Endothelial cell (in vitro differentiated cells): ENCODE measurements around the gene PPP1R9B. TPM values are rescaled to one million over a fixed set of nuclear protein-coding genes. Genes with fewer than 3 reads are reported as not detected.

Experiments
- DNase-seq: peaks from one replicate; pipeline ENCODE4 v3.0.0; 2021; ENCODE audit warnings: low spot score
- H3K27ac Mint-ChIP-seq: one replicate; pipeline ENCODE4 v1.8.0; 2021; ENCODE audit warnings: mixed read lengths, inconsistent platforms; ENCODE audit not compliant: unreplicated experiment
- H3K27me3 Mint-ChIP-seq: one replicate; pipeline ENCODE4 v1.8.0; 2021; ENCODE audit warnings: mild to moderate bottlenecking, moderate library complexity, mixed read lengths, inconsistent platforms; ENCODE audit not compliant: unreplicated experiment
- H3K36me3 Mint-ChIP-seq: one replicate; pipeline ENCODE4 v1.8.0; 2021; ENCODE audit warnings: mild to moderate bottlenecking, low read depth, mixed read lengths, inconsistent platforms; ENCODE audit not compliant: unreplicated experiment
- H3K4me1 Mint-ChIP-seq: one replicate; pipeline ENCODE4 v1.8.0; 2021; ENCODE audit warnings: mild to moderate bottlenecking, mixed read lengths, inconsistent platforms; ENCODE audit not compliant: unreplicated experiment
- H3K4me3 Mint-ChIP-seq: one replicate; pipeline ENCODE4 v1.8.0; 2021; ENCODE audit warnings: mild to moderate bottlenecking, mixed read lengths, inconsistent platforms; ENCODE audit not compliant: unreplicated experiment
- H3K9me3 Mint-ChIP-seq: one replicate; pipeline ENCODE4 v1.8.0; 2021; ENCODE audit warnings: mixed read lengths, inconsistent platforms; ENCODE audit not compliant: unreplicated experiment
- total RNA-seq: library from RNA; stranded (reverse); fragmentation: NEBNext Ultra II Directional; extraction: Animal tissue kit (Norgen Biotek cat#: 25700); gene quantifications from one replicate; pipeline ENCODE4 v1.2.1, GENCODE V29; 2021; ENCODE audit not compliant: unreplicated experiment
- TF ChIP-seq, protein P1 (sequence below): fragments of 200-600 bp; sonication (generic); IDR thresholded peaks from one replicate; pipeline ENCODE4 v1.5.0; 2021; ENCODE audit warnings: antibody characterized with exemption; ENCODE audit not compliant: unreplicated experiment

The PPP1R9B gene
- total RNA-seq, 1 donor from 2014 or later = 101 TPM

GRCh38 chr17:50137042-50137441 is 13.4 kb downstream of the PPP1R9B start:
- no peaks in the 10 kb centered on the region for H3K9me3 Mint-ChIP-seq
- peaks cover 59% of the 10 kb centered on the region for H3K36me3 Mint-ChIP-seq
- H3K27ac Mint-ChIP-seq = peak overlapping the region; percentile 25
- no peak for DNase-seq
- H3K4me1 Mint-ChIP-seq = peaks cover 33% of the 10 kb centered on the region
- TF ChIP-seq, protein P1, sequence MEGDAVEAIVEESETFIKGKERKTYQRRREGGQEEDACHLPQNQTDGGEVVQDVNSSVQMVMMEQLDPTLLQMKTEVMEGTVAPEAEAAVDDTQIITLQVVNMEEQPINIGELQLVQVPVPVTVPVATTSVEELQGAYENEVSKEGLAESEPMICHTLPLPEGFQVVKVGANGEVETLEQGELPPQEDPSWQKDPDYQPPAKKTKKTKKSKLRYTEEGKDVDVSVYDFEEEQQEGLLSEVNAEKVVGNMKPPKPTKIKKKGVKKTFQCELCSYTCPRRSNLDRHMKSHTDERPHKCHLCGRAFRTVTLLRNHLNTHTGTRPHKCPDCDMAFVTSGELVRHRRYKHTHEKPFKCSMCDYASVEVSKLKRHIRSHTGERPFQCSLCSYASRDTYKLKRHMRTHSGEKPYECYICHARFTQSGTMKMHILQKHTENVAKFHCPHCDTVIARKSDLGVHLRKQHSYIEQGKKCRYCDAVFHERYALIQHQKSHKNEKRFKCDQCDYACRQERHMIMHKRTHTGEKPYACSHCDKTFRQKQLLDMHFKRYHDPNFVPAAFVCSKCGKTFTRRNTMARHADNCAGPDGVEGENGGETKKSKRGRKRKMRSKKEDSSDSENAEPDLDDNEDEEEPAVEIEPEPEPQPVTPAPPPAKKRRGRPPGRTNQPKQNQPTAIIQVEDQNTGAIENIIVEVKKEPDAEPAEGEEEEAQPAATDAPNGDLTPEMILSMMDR = no peak
- peaks cover 27% of the 10 kb centered on the region for H3K27me3 Mint-ChIP-seq
- peak overlapping the region; percentile 82 for H3K4me3 Mint-ChIP-seq

GRCh38 chr17:50136096-50136687 is 14.3 kb downstream of the PPP1R9B start:
- no peak for DNase-seq
- TF ChIP-seq, protein P1 = no peak
- peaks cover 33% of the 10 kb centered on the region for H3K4me1 Mint-ChIP-seq
- H3K27me3 Mint-ChIP-seq = peaks cover 26% of the 10 kb centered on the region
- peaks cover 51% of the 10 kb centered on the region for H3K36me3 Mint-ChIP-seq
- no peak overlapping the region for H3K27ac Mint-ChIP-seq
- no peaks in the 10 kb centered on the region for H3K9me3 Mint-ChIP-seq
- H3K4me3 Mint-ChIP-seq = peak overlapping the region; percentile 82

- no peak overlapping the region for H3K4me3 Mint-ChIP-seq
- H3K27me3 Mint-ChIP-seq = peaks cover 26% of the 10 kb centered on the region
- DNase-seq = no peak
- peaks cover 33% of the 10 kb centered on the region for H3K4me1 Mint-ChIP-seq
- no peaks in the 10 kb centered on the region for H3K9me3 Mint-ChIP-seq
- H3K27ac Mint-ChIP-seq = no peak overlapping the region
- TF ChIP-seq, protein P1 = no peak
- peaks cover 46% of the 10 kb centered on the region for H3K36me3 Mint-ChIP-seq
These were observed 15.0 kb downstream of the PPP1R9B start for GRCh38 chr17:50135316-50136095.

DNA sequence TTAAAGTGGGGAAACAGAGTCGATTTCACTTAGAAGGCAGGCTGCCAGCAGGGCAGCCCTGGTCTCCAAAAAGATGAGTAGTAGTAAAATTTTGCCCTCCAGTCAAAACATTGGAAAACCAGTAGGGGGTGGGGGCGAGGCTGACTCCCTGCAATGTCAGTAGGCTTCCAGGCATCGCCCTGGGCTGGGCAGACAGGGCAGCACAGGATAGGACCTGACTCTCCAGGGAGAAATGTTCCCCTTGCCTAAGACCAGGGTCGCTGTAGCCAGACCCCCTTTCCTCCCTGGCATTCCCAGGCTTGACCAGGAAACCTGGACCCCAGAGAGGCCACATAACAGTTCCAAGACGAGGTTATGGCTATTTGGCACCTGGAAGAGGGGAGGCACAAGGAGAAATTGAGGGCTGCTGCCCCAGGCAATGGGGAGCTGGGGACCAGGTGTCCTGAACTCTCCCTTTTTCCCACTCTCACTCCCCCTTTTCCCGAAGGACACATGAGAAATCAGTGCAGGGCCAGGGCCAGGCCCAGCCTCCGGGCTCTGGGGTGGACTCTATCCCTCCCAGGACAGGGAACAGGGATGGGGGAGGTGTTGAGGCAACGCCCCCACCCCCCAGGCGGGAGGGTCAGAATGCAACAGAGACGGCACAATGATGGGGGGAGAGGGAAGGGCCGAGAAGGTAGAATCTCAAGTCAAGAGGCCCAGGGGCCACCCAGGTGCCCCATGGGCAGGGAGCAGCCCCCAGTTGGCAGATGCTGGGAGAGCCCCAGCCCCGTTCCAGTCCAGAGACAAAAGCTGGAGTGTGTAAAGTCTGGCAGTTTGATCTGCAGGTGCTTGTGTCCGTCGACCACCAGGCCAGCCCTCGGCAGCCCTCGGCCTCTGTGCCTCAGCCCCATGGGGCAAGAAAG is 16.0 kb downstream of the PPP1R9B start:
- peaks cover 24% of the 10 kb centered on the region for H3K4me1 Mint-ChIP-seq
- TF ChIP-seq, protein P1 = no peak
- H3K9me3 Mint-ChIP-seq = no peaks in the 10 kb centered on the region
- H3K27ac Mint-ChIP-seq = no peak overlapping the region
- H3K27me3 Mint-ChIP-seq = peaks cover 26% of the 10 kb centered on the region
- no peak overlapping the region for H3K4me3 Mint-ChIP-seq
- DNase-seq = no peak
- H3K36me3 Mint-ChIP-seq = peaks cover 39% of the 10 kb centered on the region
